GM23338 (cell line): ENCODE data around the gene DSG3. TPM values are rescaled to one million over a fixed set of nuclear protein-coding genes. Genes with fewer than 3 reads are reported as not detected.

Experiments used
- ATAC-seq: fragments of 200-7000 bp; cut with Tn5 transposase; 3 replicates; pipeline ENCODE4 v1.9.1; 2020
- DNase-seq: peaks from one replicate; pipeline ENCODE4 v3.0.0-alpha.2; 2015; ENCODE audit warnings: low spot score
- H2AFZ ChIP-seq: fragments of 200-600 bp; sonication (generic); 2 replicates; pipeline ENCODE4 v1.8.0; 2016; ENCODE audit warnings: antibody characterized with exemption, mild to moderate bottlenecking, moderate library complexity
- H3F3A ChIP-seq: fragments of 200-600 bp; sonication (generic); replicated peaks from 2 replicates; pipeline ENCODE4 v1.8.0; 2017; ENCODE audit warnings: antibody characterized with exemption, mixed run types, low read depth
- H3K27ac ChIP-seq: fragments of 200-600 bp; sonication (generic); 2 replicates; pipeline ENCODE4 v1.6.1; 2016; ENCODE audit warnings: low read depth
- H3K27me3 ChIP-seq: fragments of 200-600 bp; sonication (generic); 2 replicates; pipeline ENCODE4 v1.8.0; 2016; ENCODE audit warnings: mild to moderate bottlenecking, mixed run types, moderate library complexity; ENCODE audit not compliant: insufficient read depth
- H3K36me3 ChIP-seq: fragments of 200-600 bp; sonication (generic); 2 replicates; pipeline ENCODE4 v1.8.0; 2016; ENCODE audit warnings: mild to moderate bottlenecking; ENCODE audit not compliant: insufficient read depth
- H3K4me1 ChIP-seq: fragments of 200-600 bp; sonication (generic); 2 replicates; pipeline ENCODE4 v1.8.0; 2016; ENCODE audit warnings: mild to moderate bottlenecking, moderate library complexity; ENCODE audit not compliant: insufficient read depth
- H3K4me2 ChIP-seq: fragments of 200-600 bp; sonication (generic); 2 replicates; pipeline ENCODE4 v1.7.1; 2017; ENCODE audit warnings: mixed run types
- H3K4me3 ChIP-seq: fragments of 200-600 bp; sonication (generic); 2 replicates; pipeline ENCODE4 v1.6.1; 2016; ENCODE audit warnings: mixed run types
- H3K79me2 ChIP-seq: fragments of 200-600 bp; sonication (generic); replicated peaks from 2 replicates; pipeline ENCODE4 v1.8.0; 2017; ENCODE audit warnings: mild to moderate bottlenecking; ENCODE audit not compliant: insufficient read depth
- H3K9me2 ChIP-seq: fragments of 200-600 bp; sonication (generic); 2 replicates; pipeline ENCODE4 v1.8.0; 2017; ENCODE audit not compliant: insufficient read depth
- H4K20me1 ChIP-seq: fragments of 200-600 bp; sonication (generic); replicated peaks from 2 replicates; pipeline ENCODE4 v1.8.0; 2017; ENCODE audit warnings: mild to moderate bottlenecking; ENCODE audit not compliant: insufficient read depth
- H3K27ac Mint-ChIP-seq: 2 replicates; pipeline ENCODE4 v1.8.0; 2020; ENCODE audit warnings: inconsistent platforms, mild to moderate bottlenecking, moderate library complexity, mixed read lengths
- H3K27me3 Mint-ChIP-seq: 3 replicates; pipeline ENCODE4 v1.8.0; 2022; ENCODE audit warnings: low read depth, mild to moderate bottlenecking, moderate library complexity, mixed read lengths, inconsistent platforms; ENCODE audit not compliant: insufficient read depth, poor library complexity
- H3K36me3 Mint-ChIP-seq: 3 replicates; pipeline ENCODE4 v1.8.0; 2021; ENCODE audit warnings: low read depth, mild to moderate bottlenecking, inconsistent platforms, moderate library complexity, mixed read lengths
- H3K4me1 Mint-ChIP-seq: 3 replicates; pipeline ENCODE4 v1.8.0; 2020; ENCODE audit warnings: mild to moderate bottlenecking, inconsistent platforms, mixed read lengths
- H3K4me3 Mint-ChIP-seq: 3 replicates; pipeline ENCODE4 v1.8.0; 2021; ENCODE audit warnings: moderate library complexity, mild to moderate bottlenecking, inconsistent platforms, mixed read lengths
- H3K9me3 Mint-ChIP-seq: 3 replicates; pipeline ENCODE4 v1.8.0; 2020; ENCODE audit warnings: moderate library complexity, mild to moderate bottlenecking, inconsistent platforms, mixed read lengths
- CREB1 ChIP-seq: fragments of 250-450 bp; sonication (Bioruptor Pico); IDR thresholded peaks from 2 replicates; pipeline ENCODE4 v1.5.0; 2020; ENCODE audit warnings: low read depth, mild to moderate bottlenecking, moderate library complexity
- CTCF ChIP-seq, 2 experiments: fragments of 200-600 bp in 1 of 2; sonication (generic) in 1 of 2; conservative IDR thresholded peaks; 2 replicates each; pipeline versions ENCODE4 v1.5.1 to v1.6.1; 2016 to 2017; ENCODE audit warnings: antibody characterized with exemption in 2 of 2, low read depth in 2 of 2, mild to moderate bottlenecking in 2 of 2, moderate library complexity in 1 of 2
- EZH2 ChIP-seq: fragments of 200-600 bp; sonication (generic); IDR thresholded peaks from one replicate; pipeline ENCODE4 v1.8.0; 2017; ENCODE audit warnings: antibody characterized with exemption, mild to moderate bottlenecking, low read depth; ENCODE audit not compliant: unreplicated experiment
- EZH2phosphoT487 ChIP-seq: fragments of 200-600 bp; sonication (generic); IDR thresholded peaks from one replicate; pipeline ENCODE4 v1.8.1; 2018; ENCODE audit warnings: antibody characterized with exemption; ENCODE audit not compliant: unreplicated experiment
- JUNB ChIP-seq: IDR thresholded peaks from one replicate; pipeline ENCODE4 v1.6.1; 2016; ENCODE audit warnings: antibody characterized with exemption; ENCODE audit not compliant: unreplicated experiment
- NANOG ChIP-seq: IDR thresholded peaks from 2 replicates; pipeline ENCODE4 v1.6.1; 2016; ENCODE audit warnings: antibody characterized with exemption, borderline replicate concordance
- POLR2AphosphoS5 ChIP-seq: IDR thresholded peaks from 2 replicates; pipeline ENCODE4 v1.6.1; 2016; ENCODE audit warnings: antibody characterized with exemption, low read depth
- REST ChIP-seq: IDR thresholded peaks from one replicate; pipeline ENCODE4 v1.6.1; 2018; ENCODE audit warnings: antibody characterized with exemption; ENCODE audit not compliant: unreplicated experiment
- STAT1 ChIP-seq: IDR thresholded peaks from one replicate; pipeline ENCODE4 v1.6.1; 2016; ENCODE audit warnings: antibody characterized with exemption; ENCODE audit not compliant: unreplicated experiment
- polyA plus RNA-seq: library from polyadenylated mRNA; unstranded; fragments of >200 nt; fragmentation: Nextera tagmentation; extraction: Ambion mirVana; gene quantifications from 2 replicates; pipeline ENCODE4 v1.2.1, GENCODE V29; 2016
- total RNA-seq: library from RNA; depleted of rRNA; stranded (reverse); fragments of >200 nt; shearing (Covaris generic); gene quantifications from 2 replicates; pipeline ENCODE4 v1.2.3, GENCODE V29; 2014
- TF ChIP-seq, protein P1 (sequence below): IDR thresholded peaks from 2 replicates; pipeline ENCODE4 v1.6.1; 2016; ENCODE audit warnings: antibody characterized with exemption

The DSG3 gene
- total and polyA plus RNA-seq, 2 experiments from 2014 or later: 0.05 to 0.24 TPM

DNA sequence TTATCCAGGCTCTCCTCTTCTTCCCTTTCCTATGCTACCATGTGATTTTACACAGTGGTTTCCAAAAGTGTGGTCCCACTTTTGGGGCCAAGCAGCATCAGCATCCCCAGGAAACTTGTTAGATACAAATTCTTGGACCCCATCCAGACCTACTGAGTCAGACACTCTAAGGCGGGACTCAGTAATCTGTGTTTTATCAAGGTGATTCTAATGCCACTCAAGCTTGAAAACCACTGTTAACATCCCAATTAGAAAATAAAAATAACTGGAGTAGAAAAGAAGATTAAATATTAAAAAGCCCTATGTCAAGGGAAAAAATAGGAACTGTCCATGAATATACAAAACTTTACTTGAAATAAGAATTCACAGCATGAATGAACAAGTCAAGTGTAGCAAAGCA is 61.2 kb downstream of the DSG3 start (continued):
- no peak for TF ChIP-seq EZH2
- no peak for TF ChIP-seq CTCF (conservative IDR thresholded peaks at IDR 0.05; ENCODE audit: low read depth in 2 of 2)
- no peak for TF ChIP-seq POLR2AphosphoS5
- no peak for TF ChIP-seq STAT1
- TF ChIP-seq CREB1: no peak
- no peak for TF ChIP-seq EZH2phosphoT487
- no peak for TF ChIP-seq JUNB
- no peak for TF ChIP-seq REST

DNA sequence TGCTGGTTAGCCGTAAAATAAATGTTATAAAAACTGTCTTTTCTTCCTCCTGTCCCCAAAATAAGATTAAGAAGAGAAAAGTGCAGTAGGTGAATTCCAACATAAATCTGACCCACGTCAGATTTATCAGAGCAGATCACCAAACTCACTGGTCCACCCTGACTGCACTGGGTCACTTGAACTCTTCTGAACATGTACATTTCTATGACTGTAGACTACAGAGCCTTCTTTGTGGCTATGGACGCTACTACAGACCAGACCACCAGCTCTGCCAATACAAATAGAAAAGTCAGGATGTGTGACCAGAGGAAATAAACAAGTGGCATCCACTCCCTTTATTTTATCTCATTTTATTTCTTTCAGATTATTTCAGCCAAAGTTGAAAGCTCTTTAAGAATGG is 62.0 kb downstream of the DSG3 start:
- Histone ChIP-seq H3K79me2 (peaks cover 100% of the 10 kb centered on the region), H3F3A (no peaks in the 10 kb centered on the region), H3K4me2 (no peak overlapping the region), H3K4me1 (peaks cover 14% of the 10 kb centered on the region), H4K20me1 (peaks cover 48% of the 10 kb centered on the region), H2AFZ (no peak overlapping the region), H3K4me3 (no peak overlapping the region), H3K27ac (no peak overlapping the region), H3K36me3 (no peaks in the 10 kb centered on the region), H3K9me2 (no peaks in the 10 kb centered on the region), H3K27me3 (no peaks in the 10 kb centered on the region)
- DNase-seq: no peak
- H3K4me1 Mint-ChIP-seq: peaks cover 22% of the 10 kb centered on the region
- peaks cover 10% of the 10 kb centered on the region; the same call in 2 of the 3 replicates for H3K9me3 Mint-ChIP-seq
- H3K36me3 Mint-ChIP-seq: peaks cover 16% of the 10 kb centered on the region
- H3K4me3 Mint-ChIP-seq: no peak overlapping the region
- no peak overlapping the region for H3K27ac Mint-ChIP-seq
- no peak for ATAC-seq
- TF ChIP-seq, protein P1, sequence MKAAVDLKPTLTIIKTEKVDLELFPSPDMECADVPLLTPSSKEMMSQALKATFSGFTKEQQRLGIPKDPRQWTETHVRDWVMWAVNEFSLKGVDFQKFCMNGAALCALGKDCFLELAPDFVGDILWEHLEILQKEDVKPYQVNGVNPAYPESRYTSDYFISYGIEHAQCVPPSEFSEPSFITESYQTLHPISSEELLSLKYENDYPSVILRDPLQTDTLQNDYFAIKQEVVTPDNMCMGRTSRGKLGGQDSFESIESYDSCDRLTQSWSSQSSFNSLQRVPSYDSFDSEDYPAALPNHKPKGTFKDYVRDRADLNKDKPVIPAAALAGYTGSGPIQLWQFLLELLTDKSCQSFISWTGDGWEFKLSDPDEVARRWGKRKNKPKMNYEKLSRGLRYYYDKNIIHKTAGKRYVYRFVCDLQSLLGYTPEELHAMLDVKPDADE: no peak
- TF ChIP-seq STAT1 (no peak), REST (no peak), NANOG (no peak), CTCF (conservative IDR thresholded peaks at IDR 0.05; ENCODE audit: low read depth in 2 of 2) (no peak)
- H3K27me3 Mint-ChIP-seq: peaks cover 2% of the 10 kb centered on the region
